Measurements from ENCODE around the gene SMURF1.

Gene SMURF1

GRCh38 chr7:99005776-99006175 is 138.1 kb downstream of the SMURF1 start:
- Histone ChIP-seq H3K4me3 (ENCODE audit: low read length) (no peak overlapping the region), H3K27me3 (ENCODE audit: control insufficient read depth, insufficient read depth, low read length) (no peaks in the 10 kb centered on the region), H3K9me3 (ENCODE audit: control insufficient read depth, insufficient read depth, low read length) (no peaks in the 10 kb centered on the region), H3K36me3 (ENCODE audit: control insufficient read depth, insufficient read depth, low read length) (peaks cover 35% of the 10 kb centered on the region), H3K27ac (ENCODE audit: low read length) (no peak overlapping the region), H3K4me1 (ENCODE audit: control insufficient read depth, insufficient read depth, low read length) (no peaks in the 10 kb centered on the region)
- no CpG with 5 or more reads among the region's 15 CpGs for WGBS (ENCODE audit: insufficient coverage, insufficient read length)
- no peak for DNase-seq (ENCODE audit: low read depth, low spot score)

GRCh38 chr7:99004781-99005500 is 139.0 kb downstream of the SMURF1 start:
- Histone ChIP-seq H3K4me1 (ENCODE audit: control insufficient read depth, insufficient read depth, low read length) (no peaks in the 10 kb centered on the region), H3K27ac (ENCODE audit: low read length) (no peak overlapping the region), H3K4me3 (ENCODE audit: low read length) (no peak overlapping the region), H3K9me3 (ENCODE audit: control insufficient read depth, insufficient read depth, low read length) (no peaks in the 10 kb centered on the region), H3K27me3 (ENCODE audit: control insufficient read depth, insufficient read depth, low read length) (no peaks in the 10 kb centered on the region), H3K36me3 (ENCODE audit: control insufficient read depth, insufficient read depth, low read length) (peaks cover 40% of the 10 kb centered on the region)
- DNase-seq (ENCODE audit: low read depth, low spot score) = no peak
- WGBS (ENCODE audit: insufficient coverage, insufficient read length) = no CpG with 5 or more reads among the region's 26 CpGs

GRCh38 chr7:99004216-99004615 is 139.7 kb downstream of the SMURF1 start:
- Histone ChIP-seq H3K27ac (ENCODE audit: low read length) (no peak overlapping the region), H3K9me3 (ENCODE audit: control insufficient read depth, insufficient read depth, low read length) (no peaks in the 10 kb centered on the region), H3K4me1 (ENCODE audit: control insufficient read depth, insufficient read depth, low read length) (no peaks in the 10 kb centered on the region), H3K4me3 (ENCODE audit: low read length) (no peak overlapping the region), H3K36me3 (ENCODE audit: control insufficient read depth, insufficient read depth, low read length) (peaks cover 38% of the 10 kb centered on the region), H3K27me3 (ENCODE audit: control insufficient read depth, insufficient read depth, low read length) (no peaks in the 10 kb centered on the region)
- no peak for DNase-seq (ENCODE audit: low read depth, low spot score)
- WGBS (ENCODE audit: insufficient coverage, insufficient read length) = no CpG with 5 or more reads among the region's 8 CpGs

GRCh38 chr7:99003419-99003818 is 140.5 kb downstream of the SMURF1 start:
- no peak for DNase-seq (ENCODE audit: low read depth, low spot score)
- Histone ChIP-seq H3K27ac (ENCODE audit: low read length) (no peak overlapping the region), H3K36me3 (ENCODE audit: control insufficient read depth, insufficient read depth, low read length) (peaks cover 37% of the 10 kb centered on the region), H3K27me3 (ENCODE audit: control insufficient read depth, insufficient read depth, low read length) (no peaks in the 10 kb centered on the region), H3K9me3 (ENCODE audit: control insufficient read depth, insufficient read depth, low read length) (no peaks in the 10 kb centered on the region), H3K4me3 (ENCODE audit: low read length) (no peak overlapping the region), H3K4me1 (ENCODE audit: control insufficient read depth, insufficient read depth, low read length) (no peaks in the 10 kb centered on the region)
- WGBS (ENCODE audit: insufficient coverage, insufficient read length) = no CpG with 5 or more reads among the region's 15 CpGs

- H3K9me3 ChIP-seq (ENCODE audit: control insufficient read depth, insufficient read depth, low read length) = no peaks in the 10 kb centered on the region
- no peak overlapping the region for H3K27ac ChIP-seq (ENCODE audit: low read length)
- no peaks in the 10 kb centered on the region for H3K27me3 ChIP-seq (ENCODE audit: control insufficient read depth, insufficient read depth, low read length)
- WGBS (ENCODE audit: insufficient coverage, insufficient read length) = no CpG with 5 or more reads among the region's 20 CpGs
- H3K36me3 ChIP-seq (ENCODE audit: control insufficient read depth, insufficient read depth, low read length) = peaks cover 33% of the 10 kb centered on the region
- DNase-seq (ENCODE audit: low read depth, low spot score) = no peak
- H3K4me3 ChIP-seq (ENCODE audit: low read length) = no peak overlapping the region
- no peaks in the 10 kb centered on the region for H3K4me1 ChIP-seq (ENCODE audit: control insufficient read depth, insufficient read depth, low read length)
These were observed 141.1 kb downstream of the SMURF1 start for GRCh38 chr7:99002827-99003212.

GRCh38 chr7:99002148-99002826 is 141.6 kb downstream of the SMURF1 start:
- H3K9me3 ChIP-seq (ENCODE audit: control insufficient read depth, insufficient read depth, low read length) = no peaks in the 10 kb centered on the region
- no peaks in the 10 kb centered on the region for H3K27me3 ChIP-seq (ENCODE audit: control insufficient read depth, insufficient read depth, low read length)
- no peak overlapping the region for H3K27ac ChIP-seq (ENCODE audit: low read length)
- peaks cover 33% of the 10 kb centered on the region for H3K36me3 ChIP-seq (ENCODE audit: control insufficient read depth, insufficient read depth, low read length)
- no peak overlapping the region for H3K4me3 ChIP-seq (ENCODE audit: low read length)
- no peak for DNase-seq (ENCODE audit: low read depth, low spot score)
- no peaks in the 10 kb centered on the region for H3K4me1 ChIP-seq (ENCODE audit: control insufficient read depth, insufficient read depth, low read length)
- WGBS (ENCODE audit: insufficient coverage, insufficient read length) = no CpG with 5 or more reads among the region's 12 CpGs

- Histone ChIP-seq H3K4me1 (ENCODE audit: control insufficient read depth, insufficient read depth, low read length) (no peaks in the 10 kb centered on the region), H3K4me3 (ENCODE audit: low read length) (no peak overlapping the region), H3K9me3 (ENCODE audit: control insufficient read depth, insufficient read depth, low read length) (no peaks in the 10 kb centered on the region), H3K27me3 (ENCODE audit: control insufficient read depth, insufficient read depth, low read length) (no peaks in the 10 kb centered on the region), H3K27ac (ENCODE audit: low read length) (no peak overlapping the region), H3K36me3 (ENCODE audit: control insufficient read depth, insufficient read depth, low read length) (peaks cover 30% of the 10 kb centered on the region)
- no peak for DNase-seq (ENCODE audit: low read depth, low spot score)
- WGBS (ENCODE audit: insufficient coverage, insufficient read length) = no CpG with 5 or more reads among the region's 10 CpGs
These were observed 142.3 kb downstream of the SMURF1 start for GRCh38 chr7:99001482-99002147.

- Histone ChIP-seq H3K9me3 (ENCODE audit: control insufficient read depth, insufficient read depth, low read length) (no peaks in the 10 kb centered on the region), H3K27me3 (ENCODE audit: control insufficient read depth, insufficient read depth, low read length) (no peaks in the 10 kb centered on the region), H3K4me3 (ENCODE audit: low read length) (no peak overlapping the region), H3K27ac (ENCODE audit: low read length) (no peak overlapping the region), H3K4me1 (ENCODE audit: control insufficient read depth, insufficient read depth, low read length) (no peaks in the 10 kb centered on the region), H3K36me3 (ENCODE audit: control insufficient read depth, insufficient read depth, low read length) (peaks cover 31% of the 10 kb centered on the region)
- WGBS (ENCODE audit: insufficient coverage, insufficient read length) = no CpG with 5 or more reads among the region's 14 CpGs
- no peak for DNase-seq (ENCODE audit: low read depth, low spot score)
These were observed 142.9 kb downstream of the SMURF1 start for GRCh38 chr7:99000904-99001465.

- Histone ChIP-seq H3K9me3 (ENCODE audit: control insufficient read depth, insufficient read depth, low read length) (no peaks in the 10 kb centered on the region), H3K27me3 (ENCODE audit: control insufficient read depth, insufficient read depth, low read length) (no peaks in the 10 kb centered on the region), H3K27ac (ENCODE audit: low read length) (no peak overlapping the region), H3K36me3 (ENCODE audit: control insufficient read depth, insufficient read depth, low read length) (peaks cover 31% of the 10 kb centered on the region), H3K4me3 (ENCODE audit: low read length) (no peak overlapping the region), H3K4me1 (ENCODE audit: control insufficient read depth, insufficient read depth, low read length) (no peaks in the 10 kb centered on the region)
- no peak for DNase-seq (ENCODE audit: low read depth, low spot score)
- no CpG with 5 or more reads among the region's 20 CpGs for WGBS (ENCODE audit: insufficient coverage, insufficient read length)
These were observed 143.6 kb downstream of the SMURF1 start for GRCh38 chr7:99000196-99000903.
